PC-3 (cell line): ENCODE measurements around the gene CALHM6. TPM values are rescaled to one million over a fixed set of nuclear protein-coding genes. Genes with fewer than 3 reads are reported as not detected.
"Not testable (repeated sequence)": the region's sequence is repeated elsewhere in the genome, so short reads cannot be mapped to it uniquely, and the experiment has no call there.

Experiments
- ATAC-seq: fragments of 200-7000 bp; cut with Tn5 transposase; 2 replicates; pipeline ENCODE4 v1.9.1; 2020; ENCODE audit warnings: mild to moderate bottlenecking, moderate library complexity
- BruUV-seq: library from RNA; stranded (reverse); fragments of 400-500 nt; replicated peaks from 2 replicates; lab custom pipeline; 2021; lab: Mats Ljungman, UMichigan
- CTCF ChIA-PET: fragments of 300-600 bp; sonication (Branson Sonifier 250); formaldehyde crosslinking; loops from one replicate; lab custom pipeline; 2022; ENCODE audit warnings: antibody characterized with exemption; lab: Charles Lee
- POLR2A ChIA-PET: fragments of 300-600 bp; sonication (Branson Sonifier 250); formaldehyde crosslinking; loops from one replicate; lab custom pipeline; 2022; ENCODE audit warnings: antibody characterized with exemption; ENCODE audit not compliant: unreplicated experiment; lab: Charles Lee
- DNase-seq: peaks from one replicate; pipeline ENCODE4 v3.0.0-alpha.2; 2015
- H2AFZ ChIP-seq: fragments of 300-600 bp; sonication (generic); 2 replicates; pipeline ENCODE4 v1.6.0; 2016; ENCODE audit warnings: antibody characterized with exemption, low read length
- H3F3A ChIP-seq: fragments of 300-600 bp; sonication (generic); one replicate; pipeline ENCODE4 v1.6.0; 2017; ENCODE audit warnings: antibody characterized with exemption, low read length, control low read depth, mild to moderate bottlenecking; ENCODE audit not compliant: unreplicated experiment
- H3K27ac ChIP-seq: fragments of 300-600 bp; sonication (generic); 2 replicates; pipeline ENCODE4 v1.5.1; 2016; ENCODE audit warnings: mild to moderate bottlenecking, low read length
- H3K27me3 ChIP-seq: fragments of 300-600 bp; sonication (generic); 2 replicates; pipeline ENCODE4 v1.6.1; 2016; ENCODE audit warnings: low read length, mixed read lengths
- H3K36me3 ChIP-seq: fragments of 300-600 bp; sonication (generic); 2 replicates; pipeline ENCODE4 v1.6.1; 2016; ENCODE audit warnings: low read depth, mixed run types, low read length, mixed read lengths
- H3K4me1 ChIP-seq: fragments of 300-600 bp; sonication (generic); 2 replicates; pipeline ENCODE4 v1.5.1; 2016; ENCODE audit warnings: low read length; ENCODE audit not compliant: insufficient read depth
- H3K4me2 ChIP-seq: fragments of 300-600 bp; sonication (generic); 2 replicates; pipeline ENCODE4 v1.6.0; 2016; ENCODE audit warnings: low read length
- H3K4me3 ChIP-seq: fragments of 300-600 bp; sonication (generic); 2 replicates; pipeline ENCODE4 v1.5.1; 2016; ENCODE audit warnings: mild to moderate bottlenecking, low read length, mixed read lengths
- H3K79me2 ChIP-seq: fragments of 300-600 bp; sonication (generic); 2 replicates; pipeline ENCODE4 v1.6.1; 2017; ENCODE audit warnings: low read length, mixed read lengths
- H3K9ac ChIP-seq: fragments of 300-600 bp; sonication (generic); 2 replicates; pipeline ENCODE4 v1.6.0; 2016; ENCODE audit warnings: mild to moderate bottlenecking, low read length
- H3K9me2 ChIP-seq: fragments of 300-600 bp; sonication (generic); replicated peaks from 2 replicates; pipeline ENCODE4 v1.6.1; 2016; ENCODE audit warnings: mixed run types, low read length, mixed read lengths
- H3K9me3 ChIP-seq: fragments of 300-600 bp; sonication (generic); 2 replicates; pipeline ENCODE4 v1.6.1; 2016; ENCODE audit warnings: low read length, mixed read lengths
- H4K20me1 ChIP-seq: fragments of 300-600 bp; sonication (generic); 2 replicates; pipeline ENCODE4 v1.6.1; 2016; ENCODE audit warnings: low read length, mixed read lengths
- EZH2 ChIP-seq: fragments of 300-600 bp; sonication (generic); IDR thresholded peaks from one replicate; pipeline ENCODE4 v1.6.1; 2017; ENCODE audit warnings: antibody characterized with exemption, mild to moderate bottlenecking, low read length; ENCODE audit not compliant: unreplicated experiment
- EZH2phosphoT487 ChIP-seq: fragments of 300-600 bp; sonication (generic); IDR thresholded peaks from 2 replicates; pipeline ENCODE4 v1.6.1; 2018; ENCODE audit warnings: mild to moderate bottlenecking, antibody characterized with exemption, low read length, borderline replicate concordance
- intact Hi-C: fragments of 100-400 bp; cut with micrococcal nuclease; formaldehyde crosslinking; loops from 2 replicates; pipeline ENCODE4 v1.9.0; 2023
- total RNA-seq: library from RNA; depleted of rRNA; stranded (reverse); fragments of >200 nt; gene quantifications from 2 replicates; pipeline ENCODE4 v1.2.3, GENCODE V29; 2014
- TF ChIP-seq, protein P1 (sequence below): fragments of 300-600 bp; sonication (generic); conservative IDR thresholded peaks from 2 replicates; pipeline ENCODE4 v1.5.1; 2017; ENCODE audit warnings: antibody characterized with exemption, low read depth, mild to moderate bottlenecking, low read length

Gene CALHM6
- total RNA-seq, 1 experiment from 2014 or later: not detected

DNA sequence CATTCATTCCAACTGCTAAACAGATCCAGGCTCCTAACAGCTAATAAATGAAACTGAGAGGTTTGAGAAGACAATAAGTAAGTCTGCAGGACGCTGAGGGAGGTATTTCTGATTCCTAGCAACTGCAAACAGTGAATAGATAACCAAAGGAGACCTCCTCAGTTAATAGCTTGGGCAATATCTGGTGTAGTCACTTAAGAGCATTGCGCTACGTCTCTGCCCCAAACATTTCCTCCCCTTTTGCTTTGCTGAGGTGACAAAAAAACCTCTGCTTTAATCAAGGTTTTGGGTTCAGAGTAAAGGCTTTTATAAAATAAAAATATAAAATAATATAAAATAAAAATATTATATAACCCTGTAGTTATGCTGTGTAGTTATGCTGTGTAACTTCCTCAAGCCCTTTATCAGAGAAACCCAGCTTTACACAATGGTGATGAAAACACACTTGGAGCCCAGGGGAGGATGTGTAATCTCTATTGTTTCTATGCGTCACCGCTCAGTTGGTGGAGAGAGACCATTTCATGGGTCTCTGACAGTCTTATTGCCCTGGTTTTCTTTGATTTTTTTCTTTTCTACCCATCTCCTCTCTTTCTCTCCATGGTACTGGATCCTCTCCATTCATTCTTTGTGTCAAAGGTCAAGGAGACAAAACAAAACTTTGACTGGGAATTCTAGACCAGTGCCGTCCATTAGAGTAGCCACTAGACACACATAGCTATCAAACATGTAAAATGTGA lies 31.3 kb downstream of the CALHM6 start:
- DNase-seq: no peak
- H3K9ac ChIP-seq: no peak overlapping the region

GRCh38 chr6:116495161-116495560 lies 34.0 kb downstream of the CALHM6 start:
- H2AFZ ChIP-seq, ATAC-seq, H3K36me3 ChIP-seq, BruUV-seq, CTCF ChIA-PET, H3K9ac ChIP-seq, H3F3A ChIP-seq, H3K9me2 ChIP-seq, DNase-seq, intact Hi-C loops, H3K27ac ChIP-seq, H4K20me1 ChIP-seq, H3K4me1 ChIP-seq, H3K4me2 ChIP-seq, H3K9me3 ChIP-seq, H3K4me3 ChIP-seq, H3K27me3 ChIP-seq, POLR2A ChIA-PET, H3K79me2 ChIP-seq: not testable (repeated sequence)

More for the DNA sequence above, 31.3 kb downstream of the CALHM6 start:
- no peaks in the 10 kb centered on the region for H4K20me1 ChIP-seq
- TF ChIP-seq EZH2phosphoT487 (no peak), EZH2 (no peak)
- TF ChIP-seq, protein P1, sequence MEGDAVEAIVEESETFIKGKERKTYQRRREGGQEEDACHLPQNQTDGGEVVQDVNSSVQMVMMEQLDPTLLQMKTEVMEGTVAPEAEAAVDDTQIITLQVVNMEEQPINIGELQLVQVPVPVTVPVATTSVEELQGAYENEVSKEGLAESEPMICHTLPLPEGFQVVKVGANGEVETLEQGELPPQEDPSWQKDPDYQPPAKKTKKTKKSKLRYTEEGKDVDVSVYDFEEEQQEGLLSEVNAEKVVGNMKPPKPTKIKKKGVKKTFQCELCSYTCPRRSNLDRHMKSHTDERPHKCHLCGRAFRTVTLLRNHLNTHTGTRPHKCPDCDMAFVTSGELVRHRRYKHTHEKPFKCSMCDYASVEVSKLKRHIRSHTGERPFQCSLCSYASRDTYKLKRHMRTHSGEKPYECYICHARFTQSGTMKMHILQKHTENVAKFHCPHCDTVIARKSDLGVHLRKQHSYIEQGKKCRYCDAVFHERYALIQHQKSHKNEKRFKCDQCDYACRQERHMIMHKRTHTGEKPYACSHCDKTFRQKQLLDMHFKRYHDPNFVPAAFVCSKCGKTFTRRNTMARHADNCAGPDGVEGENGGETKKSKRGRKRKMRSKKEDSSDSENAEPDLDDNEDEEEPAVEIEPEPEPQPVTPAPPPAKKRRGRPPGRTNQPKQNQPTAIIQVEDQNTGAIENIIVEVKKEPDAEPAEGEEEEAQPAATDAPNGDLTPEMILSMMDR: no peak
- no peak for ATAC-seq
- CTCF ChIA-PET: no interaction called here
- H3K4me3 ChIP-seq: no peak overlapping the region
- no peaks in the 10 kb centered on the region for H3K27me3 ChIP-seq
- BruUV-seq: no TSS peak
- H3K36me3 ChIP-seq: no peaks in the 10 kb centered on the region
- no peak overlapping the region for H3K4me2 ChIP-seq
- no peaks in the 10 kb centered on the region for H3K9me2 ChIP-seq
- H3K79me2 ChIP-seq: no peaks in the 10 kb centered on the region
- intact Hi-C loops: no loop called here
- H2AFZ ChIP-seq: no peak overlapping the region
- H3K27ac ChIP-seq: no peak overlapping the region
- POLR2A ChIA-PET: no interaction called here
- H3F3A ChIP-seq: no peaks in the 10 kb centered on the region
- H3K4me1 ChIP-seq: no peaks in the 10 kb centered on the region
- H3K9me3 ChIP-seq: no peaks in the 10 kb centered on the region

DNA sequence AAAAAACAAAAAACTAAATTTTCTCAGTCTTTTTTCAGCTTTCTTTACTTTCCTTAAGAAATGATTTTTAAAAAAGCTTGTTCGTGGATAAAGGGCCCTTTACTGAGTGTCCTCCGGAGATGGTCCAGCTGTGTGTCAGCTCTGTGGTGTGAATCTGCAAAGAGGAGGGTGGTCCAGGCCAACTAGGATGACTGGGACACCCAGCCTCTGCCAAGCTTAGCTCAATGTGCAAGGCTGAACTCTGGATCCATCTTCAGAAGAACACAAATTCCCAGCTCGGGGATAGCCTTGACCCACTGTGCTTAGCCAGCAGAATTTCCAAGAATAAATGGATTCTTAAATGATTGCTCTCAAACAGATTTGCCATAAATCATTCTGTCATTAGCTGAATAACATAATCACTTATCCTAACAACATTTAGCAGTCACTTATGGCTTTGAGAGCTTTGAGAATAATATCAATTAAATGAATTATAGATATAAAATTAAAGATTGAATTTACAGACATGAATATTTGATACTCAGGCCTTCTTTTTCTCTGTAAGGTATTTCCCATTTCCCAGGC lies 36.0 kb downstream of the CALHM6 start:
- Histone ChIP-seq H3K79me2 (no peaks in the 10 kb centered on the region), H3K4me2 (no peak overlapping the region), H3K36me3 (no peaks in the 10 kb centered on the region), H3K9ac (no peak overlapping the region), H3F3A (no peaks in the 10 kb centered on the region), H3K9me3 (no peaks in the 10 kb centered on the region), H3K9me2 (no peaks in the 10 kb centered on the region), H3K4me1 (no peaks in the 10 kb centered on the region), H2AFZ (no peak overlapping the region), H3K27ac (no peak overlapping the region), H4K20me1 (no peaks in the 10 kb centered on the region), H3K27me3 (no peaks in the 10 kb centered on the region), H3K4me3 (no peak overlapping the region)
- no peak for TF ChIP-seq EZH2
- TF ChIP-seq, protein P1: no peak
- TF ChIP-seq EZH2phosphoT487: no peak
- ATAC-seq (no peak), DNase-seq (no peak)
- POLR2A ChIA-PET: no interaction called here
- intact Hi-C loops: no loop called here
- no TSS peak for BruUV-seq
- CTCF ChIA-PET: no interaction called here
